WTC11 (cell line): Measurements from ENCODE around the gene TMEM141. TPM values are rescaled to one million over a fixed set of nuclear protein-coding genes. Genes with fewer than 3 reads are reported as not detected.

Experiments
- ATAC-seq: fragments of 200-7000 bp; cut with Tn5 transposase; 2 replicates; pipeline ENCODE4 v1.10.0; 2021; ENCODE audit warnings: mild to moderate bottlenecking, moderate library complexity
- CTCF ChIA-PET: fragments of 300-600 bp; sonication (Branson Sonifier 250); formaldehyde crosslinking; loops from one replicate; lab custom pipeline; 2021; ENCODE audit warnings: antibody characterized with exemption; lab: Charles Lee
- POLR2A ChIA-PET: fragments of 350-600 bp; sonication (Branson Sonifier 250); formaldehyde crosslinking; loops from one replicate; lab custom pipeline; 2021; ENCODE audit warnings: antibody characterized with exemption; lab: Charles Lee
- DNase-seq: peaks from one replicate; pipeline ENCODE4 v3.0.0; 2021; ENCODE audit warnings: low spot score
- H3K27ac Mint-ChIP-seq: 2 replicates; pipeline ENCODE4 v1.8.0; 2021; ENCODE audit warnings: mixed read lengths
- H3K27me3 Mint-ChIP-seq: 2 replicates; pipeline ENCODE4 v1.8.0; 2021; ENCODE audit warnings: low read depth, mild to moderate bottlenecking, moderate library complexity, mixed read lengths
- H3K36me3 Mint-ChIP-seq: 2 replicates; pipeline ENCODE4 v1.8.0; 2021; ENCODE audit warnings: mixed read lengths
- H3K4me1 Mint-ChIP-seq: 2 replicates; pipeline ENCODE4 v1.8.0; 2022; ENCODE audit warnings: mixed read lengths
- H3K4me3 Mint-ChIP-seq: 2 replicates; pipeline ENCODE4 v1.8.0; 2021; ENCODE audit warnings: mild to moderate bottlenecking, moderate library complexity, mixed read lengths
- H3K9me3 Mint-ChIP-seq: 2 replicates; pipeline ENCODE4 v1.8.0; 2021; ENCODE audit warnings: mixed read lengths
- ETV6 ChIP-seq: sonication (generic); formaldehyde crosslinking; IDR thresholded peaks from 2 replicates; pipeline ENCODE4 v1.8.1; 2022; ENCODE audit warnings: mild to moderate bottlenecking, missing genetic modification reagents
- IRF2 ChIP-seq: sonication (generic); formaldehyde crosslinking; IDR thresholded peaks from 2 replicates; pipeline ENCODE4 v1.8.0; 2022; ENCODE audit warnings: low read depth, missing genetic modification reagents, borderline replicate concordance
- JUN ChIP-seq: sonication (generic); formaldehyde crosslinking; IDR thresholded peaks from 2 replicates; pipeline ENCODE4 v1.8.0; 2023; ENCODE audit warnings: mild to moderate bottlenecking, missing genetic modification reagents
- NFATC4 ChIP-seq: fragments of 250-450 bp; sonication (Bioruptor Pico); IDR thresholded peaks from 2 replicates; pipeline ENCODE4 v1.9.0; 2021; ENCODE audit warnings: mild to moderate bottlenecking
- PREB ChIP-seq: sonication (generic); formaldehyde crosslinking; IDR thresholded peaks from 2 replicates; pipeline ENCODE4 v1.8.1; 2022; ENCODE audit warnings: mild to moderate bottlenecking, missing genetic modification reagents, moderate library complexity, borderline replicate concordance
- ZNF263 ChIP-seq: sonication (generic); formaldehyde crosslinking; IDR thresholded peaks from 2 replicates; pipeline ENCODE4 v1.8.1; 2022; ENCODE audit warnings: low read depth, mild to moderate bottlenecking, moderate library complexity, missing genetic modification reagents
- ZNF317 ChIP-seq: sonication (generic); formaldehyde crosslinking; IDR thresholded peaks from 2 replicates; pipeline ENCODE4 v1.8.1; 2023; ENCODE audit warnings: low read depth, mild to moderate bottlenecking, moderate library complexity, missing genetic modification reagents, borderline replicate concordance
- ZNF425 ChIP-seq: fragments of 250-450 bp; sonication (Bioruptor Pico); conservative IDR thresholded peaks from 2 replicates; pipeline ENCODE4 v1.9.0; 2021; ENCODE audit warnings: mild to moderate bottlenecking
- ZNF671 ChIP-seq: fragments of 250-450 bp; sonication (Bioruptor Pico); IDR thresholded peaks from 2 replicates; pipeline ENCODE4 v1.8.0; 2021; ENCODE audit warnings: mild to moderate bottlenecking
- total RNA-seq: library from RNA; stranded (reverse); gene quantifications from 3 replicates; pipeline ENCODE4 v1.2.3, GENCODE V29; 2021
- TF ChIP-seq, protein P1 (sequence below): fragments of 250-450 bp; sonication (Bioruptor Pico); IDR thresholded peaks from 2 replicates; pipeline ENCODE4 v1.9.0; 2021; ENCODE audit warnings: mild to moderate bottlenecking
- TF ChIP-seq, protein P2 (sequence below): sonication (generic); formaldehyde crosslinking; IDR thresholded peaks from 2 replicates; pipeline ENCODE4 v1.8.0; 2022; ENCODE audit warnings: mild to moderate bottlenecking, missing genetic modification reagents
- TF ChIP-seq, protein P3 (sequence below): sonication (generic); formaldehyde crosslinking; IDR thresholded peaks from 2 replicates; pipeline ENCODE4 v1.8.0; 2022; ENCODE audit warnings: mild to moderate bottlenecking, missing genetic modification reagents

Gene TMEM141
- total RNA-seq, 1 experiment from 2014 or later = 72.0 TPM

DNA sequence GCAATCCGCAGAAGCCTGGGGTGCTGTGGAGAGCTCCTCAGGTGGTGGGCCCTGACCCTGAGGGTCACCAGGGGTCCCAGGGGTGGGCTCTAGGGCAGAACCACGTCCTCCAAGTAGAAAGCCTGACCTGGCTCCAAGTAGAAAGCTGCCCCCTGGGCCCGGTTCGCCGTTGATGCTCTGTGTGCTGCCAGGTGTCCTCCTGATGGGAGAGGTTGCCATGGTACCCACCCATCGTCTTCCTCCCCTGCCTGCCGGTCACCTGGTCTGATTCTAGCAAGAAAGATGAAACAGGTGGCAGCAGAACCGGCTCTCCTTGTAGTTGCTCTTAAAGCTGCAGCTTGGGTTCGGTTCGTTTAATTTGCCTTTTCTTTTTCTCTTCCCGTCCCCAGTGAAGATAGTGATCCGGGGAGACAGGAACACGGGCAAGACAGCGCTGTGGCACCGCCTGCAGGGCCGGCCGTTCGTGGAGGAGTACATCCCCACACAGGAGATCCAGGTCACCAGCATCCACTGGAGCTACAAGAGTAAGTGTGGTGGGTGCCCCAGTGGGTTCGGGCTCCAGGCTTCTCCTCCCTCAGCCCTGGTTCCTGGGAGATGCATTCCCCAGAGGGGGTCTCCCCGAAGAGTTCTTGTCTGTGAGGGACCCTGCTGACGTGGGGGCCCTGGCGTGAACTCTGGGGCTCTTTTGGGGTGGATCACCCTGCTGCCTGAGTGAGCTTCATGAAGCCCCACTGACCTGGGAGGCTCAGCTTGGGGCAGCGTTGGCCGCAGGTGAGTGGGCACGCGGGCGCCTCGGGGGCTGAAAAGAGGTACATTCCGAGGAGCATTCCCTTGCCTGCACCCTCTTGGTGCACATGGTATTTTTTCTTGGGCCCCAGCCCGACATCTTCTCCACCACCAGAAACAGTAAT lies 32.2 kb downstream of the TMEM141 start (continued):
- TF ChIP-seq JUN (CRISPR knock-in tag) = no peak
- TF ChIP-seq NFATC4 (CRISPR knock-in tag) = no peak
- TF ChIP-seq, protein P1, sequence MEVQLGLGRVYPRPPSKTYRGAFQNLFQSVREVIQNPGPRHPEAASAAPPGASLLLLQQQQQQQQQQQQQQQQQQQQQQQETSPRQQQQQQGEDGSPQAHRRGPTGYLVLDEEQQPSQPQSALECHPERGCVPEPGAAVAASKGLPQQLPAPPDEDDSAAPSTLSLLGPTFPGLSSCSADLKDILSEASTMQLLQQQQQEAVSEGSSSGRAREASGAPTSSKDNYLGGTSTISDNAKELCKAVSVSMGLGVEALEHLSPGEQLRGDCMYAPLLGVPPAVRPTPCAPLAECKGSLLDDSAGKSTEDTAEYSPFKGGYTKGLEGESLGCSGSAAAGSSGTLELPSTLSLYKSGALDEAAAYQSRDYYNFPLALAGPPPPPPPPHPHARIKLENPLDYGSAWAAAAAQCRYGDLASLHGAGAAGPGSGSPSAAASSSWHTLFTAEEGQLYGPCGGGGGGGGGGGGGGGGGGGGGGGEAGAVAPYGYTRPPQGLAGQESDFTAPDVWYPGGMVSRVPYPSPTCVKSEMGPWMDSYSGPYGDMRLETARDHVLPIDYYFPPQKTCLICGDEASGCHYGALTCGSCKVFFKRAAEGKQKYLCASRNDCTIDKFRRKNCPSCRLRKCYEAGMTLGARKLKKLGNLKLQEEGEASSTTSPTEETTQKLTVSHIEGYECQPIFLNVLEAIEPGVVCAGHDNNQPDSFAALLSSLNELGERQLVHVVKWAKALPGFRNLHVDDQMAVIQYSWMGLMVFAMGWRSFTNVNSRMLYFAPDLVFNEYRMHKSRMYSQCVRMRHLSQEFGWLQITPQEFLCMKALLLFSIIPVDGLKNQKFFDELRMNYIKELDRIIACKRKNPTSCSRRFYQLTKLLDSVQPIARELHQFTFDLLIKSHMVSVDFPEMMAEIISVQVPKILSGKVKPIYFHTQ (CRISPR knock-in tag) = no peak
- no peak for TF ChIP-seq PREB (CRISPR knock-in tag)
- TF ChIP-seq ZNF671 (CRISPR knock-in tag) = no peak

GRCh38 chr9:136824496-136825225 lies 33.5 kb downstream of the TMEM141 start:
- H3K4me1 Mint-ChIP-seq = peaks cover 14% of the 10 kb centered on the region
- TF ChIP-seq, protein P2, sequence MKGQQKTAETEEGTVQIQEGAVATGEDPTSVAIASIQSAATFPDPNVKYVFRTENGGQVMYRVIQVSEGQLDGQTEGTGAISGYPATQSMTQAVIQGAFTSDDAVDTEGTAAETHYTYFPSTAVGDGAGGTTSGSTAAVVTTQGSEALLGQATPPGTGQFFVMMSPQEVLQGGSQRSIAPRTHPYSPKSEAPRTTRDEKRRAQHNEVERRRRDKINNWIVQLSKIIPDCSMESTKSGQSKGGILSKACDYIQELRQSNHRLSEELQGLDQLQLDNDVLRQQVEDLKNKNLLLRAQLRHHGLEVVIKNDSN (CRISPR knock-in tag) = no peak
- TF ChIP-seq ETV6 (CRISPR knock-in tag) (no peak), ZNF263 (no peak)
- no peak overlapping the region for H3K4me3 Mint-ChIP-seq
- H3K27ac Mint-ChIP-seq = no peak overlapping the region
- peaks cover 12% of the 10 kb centered on the region for H3K36me3 Mint-ChIP-seq
- H3K27me3 Mint-ChIP-seq = no peaks in the 10 kb centered on the region
- H3K9me3 Mint-ChIP-seq = no peaks in the 10 kb centered on the region
- POLR2A ChIA-PET = no interaction called here
- ATAC-seq = no peak
- CTCF ChIA-PET = interaction anchor here (0.9 to 5.8 kb wide), 6 partner anchors 18 to 222 kb away, joined by 3 to 64 read pairs (median 3); partner anchors contain the start of genes AJM1 and TRAF2
- DNase-seq = peak; percentile 7

GRCh38 chr9:136825295-136826187 lies 34.4 kb downstream of the TMEM141 start:
- TF ChIP-seq, protein P3, sequence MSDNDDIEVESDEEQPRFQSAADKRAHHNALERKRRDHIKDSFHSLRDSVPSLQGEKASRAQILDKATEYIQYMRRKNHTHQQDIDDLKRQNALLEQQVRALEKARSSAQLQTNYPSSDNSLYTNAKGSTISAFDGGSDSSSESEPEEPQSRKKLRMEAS (CRISPR knock-in tag) = no peak
- TF ChIP-seq IRF2 (CRISPR knock-in tag) = no peak
- no peak for TF ChIP-seq ZNF317 (CRISPR knock-in tag)
- TF ChIP-seq ZNF425 = no peak
- H3K36me3 Mint-ChIP-seq = peaks cover 13% of the 10 kb centered on the region
- ChIA-PET POLR2A (no interaction called here), CTCF (interaction anchor here (0.9 to 1.6 kb wide), 4 partner anchors 22 to 221 kb away, joined by 3 read pairs; no protein-coding TSS in a partner anchor)
- peaks cover 12% of the 10 kb centered on the region for H3K4me1 Mint-ChIP-seq
- ATAC-seq (no peak), DNase-seq (peak; percentile 23)
- H3K27me3 Mint-ChIP-seq = no peaks in the 10 kb centered on the region
- H3K4me3 Mint-ChIP-seq = no peak overlapping the region
- H3K9me3 Mint-ChIP-seq = no peaks in the 10 kb centered on the region
- H3K27ac Mint-ChIP-seq = no peak overlapping the region
